HG03439 (cell line): ENCODE results near the gene AEBP2.
"Not testable (repeated sequence)": the region's sequence is repeated elsewhere in the genome, so short reads cannot be mapped to it uniquely, and the experiment has no call there.

ENCODE experiments used
- ATAC-seq: cut with Tn5 transposase; IDR thresholded peaks from one replicate; pipeline ENCODE4 v1.9.1; 2021; ENCODE audit warnings: mild to moderate bottlenecking, moderate library complexity; ENCODE audit not compliant: unreplicated experiment

The AEBP2 gene, protein sequence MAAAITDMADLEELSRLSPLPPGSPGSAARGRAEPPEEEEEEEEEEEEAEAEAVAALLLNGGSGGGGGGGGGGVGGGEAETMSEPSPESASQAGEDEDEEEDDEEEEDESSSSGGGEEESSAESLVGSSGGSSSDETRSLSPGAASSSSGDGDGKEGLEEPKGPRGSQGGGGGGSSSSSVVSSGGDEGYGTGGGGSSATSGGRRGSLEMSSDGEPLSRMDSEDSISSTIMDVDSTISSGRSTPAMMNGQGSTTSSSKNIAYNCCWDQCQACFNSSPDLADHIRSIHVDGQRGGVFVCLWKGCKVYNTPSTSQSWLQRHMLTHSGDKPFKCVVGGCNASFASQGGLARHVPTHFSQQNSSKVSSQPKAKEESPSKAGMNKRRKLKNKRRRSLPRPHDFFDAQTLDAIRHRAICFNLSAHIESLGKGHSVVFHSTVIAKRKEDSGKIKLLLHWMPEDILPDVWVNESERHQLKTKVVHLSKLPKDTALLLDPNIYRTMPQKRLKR

DNA sequence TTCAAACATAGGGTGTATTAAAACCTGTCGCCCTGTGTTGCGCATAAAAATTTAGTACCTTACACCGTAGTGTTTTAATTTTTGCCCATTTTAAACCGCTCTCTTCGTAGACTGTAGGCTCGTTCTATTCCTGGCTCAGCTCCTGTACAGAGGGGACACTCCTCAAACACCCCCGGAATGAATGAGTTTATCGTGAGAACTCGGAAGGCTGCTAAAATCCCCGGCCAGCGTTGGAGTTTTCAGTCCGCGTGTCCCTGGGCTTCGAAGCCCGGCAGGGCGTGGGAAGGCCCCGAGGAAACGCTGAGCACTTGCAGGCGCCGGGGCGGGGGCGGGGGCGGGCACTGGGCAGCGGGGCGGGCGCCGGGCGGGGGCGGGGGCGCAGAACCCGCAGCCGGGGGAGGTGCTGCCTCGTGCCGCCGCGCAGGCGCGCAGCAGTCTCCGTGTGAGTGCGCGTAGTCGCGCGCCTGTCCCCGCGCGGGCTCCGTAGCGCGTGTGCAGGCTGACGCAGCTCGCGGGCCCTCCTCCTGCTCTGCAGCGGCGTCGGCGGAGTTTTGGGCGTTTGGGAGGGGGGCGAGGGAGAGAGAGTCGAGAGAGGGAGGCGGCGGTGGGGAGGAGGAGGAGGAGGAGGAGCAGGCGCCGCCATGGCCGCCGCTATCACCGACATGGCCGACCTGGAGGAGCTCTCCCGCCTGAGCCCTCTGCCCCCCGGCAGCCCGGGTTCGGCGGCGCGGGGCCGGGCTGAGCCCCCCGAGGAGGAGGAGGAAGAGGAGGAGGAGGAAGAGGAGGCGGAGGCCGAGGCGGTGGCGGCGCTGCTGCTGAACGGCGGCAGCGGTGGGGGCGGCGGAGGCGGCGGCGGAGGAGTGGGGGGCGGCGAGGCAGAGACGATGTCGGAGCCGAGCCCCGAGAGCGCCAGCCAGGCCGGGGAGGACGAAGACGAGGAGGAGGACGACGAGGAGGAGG lies at the start of gene AEBP2:
AEBP2 (plus strand) TSS at position 434 of the 960 bp plus-strand sequence; CDS start at position 642, 208 bp downstream.
- peak; percentile 80 for ATAC-seq

DNA sequence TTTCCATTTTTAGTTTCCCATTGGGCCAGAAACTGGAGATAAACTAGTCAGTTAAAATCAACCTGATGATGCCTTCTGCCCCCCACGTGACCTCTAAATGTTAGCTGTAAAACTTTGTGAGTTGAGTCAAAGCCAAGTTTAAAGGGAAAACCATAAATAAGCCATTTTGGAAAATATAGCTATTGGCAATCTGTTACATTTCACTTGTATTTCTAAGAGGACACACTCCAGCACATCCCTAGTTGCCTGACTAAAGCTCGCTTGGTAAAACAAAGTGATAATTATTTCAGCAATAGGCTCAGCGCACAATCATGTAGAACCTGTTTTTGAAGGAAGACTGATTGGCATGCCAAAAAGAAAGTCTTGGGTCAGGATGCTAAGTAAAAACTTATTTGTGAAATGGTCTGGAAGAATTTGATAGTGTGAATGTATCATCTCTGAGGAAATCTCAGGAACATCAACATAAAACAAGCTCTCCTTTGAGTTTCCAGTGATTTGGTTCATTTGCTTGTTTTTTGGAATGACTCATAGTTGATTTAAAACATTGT lies 49.2 kb upstream of the AEBP2 start:
- ATAC-seq: no peak

DNA sequence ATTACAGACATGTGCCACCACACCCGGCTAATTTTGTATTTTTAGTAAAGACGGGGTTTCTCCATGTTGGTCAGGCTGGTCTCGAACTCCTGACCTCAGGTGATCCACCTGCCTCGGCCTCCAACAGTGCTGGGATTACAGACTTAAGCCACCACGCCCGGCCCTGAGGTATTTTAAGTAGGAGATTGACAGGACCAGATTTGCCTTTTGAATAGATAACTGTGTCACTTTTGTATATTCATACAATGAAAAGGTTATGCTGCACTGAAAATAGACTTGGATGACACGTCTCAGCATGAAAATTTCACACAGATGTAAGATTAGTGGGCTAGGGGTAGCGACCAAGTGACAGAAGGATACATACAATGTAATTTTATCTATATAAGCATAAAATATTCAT lies 46.6 kb upstream of the AEBP2 start:
- ATAC-seq: not testable (repeated sequence)

- ATAC-seq: no peak
Observed at GRCh38 chr12:19394385-19394784, 44.9 kb upstream of the AEBP2 start.

DNA sequence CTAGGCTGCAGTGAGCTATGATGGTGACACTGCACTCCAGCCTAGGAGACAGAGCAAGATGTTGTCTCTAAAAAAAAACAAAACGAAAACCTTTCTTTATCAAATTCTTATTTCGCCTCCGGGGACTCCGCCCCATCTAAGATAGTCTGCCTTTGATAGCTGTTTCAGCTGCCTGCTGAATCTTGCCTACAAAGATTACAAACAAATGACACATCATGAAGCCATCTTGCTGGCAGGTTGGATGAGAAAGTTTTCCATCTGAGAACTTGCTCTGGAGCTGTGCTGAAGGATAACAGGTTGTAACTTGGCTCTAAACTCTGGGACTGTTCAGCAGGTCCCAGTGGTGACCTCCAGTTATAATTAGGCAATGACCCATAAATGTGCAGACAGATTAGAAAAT lies 41.8 kb upstream of the AEBP2 start:
- ATAC-seq: no peak

- ATAC-seq: no peak
Observed at GRCh38 chr12:19398376-19399363, 40.6 kb upstream of the AEBP2 start.

DNA sequence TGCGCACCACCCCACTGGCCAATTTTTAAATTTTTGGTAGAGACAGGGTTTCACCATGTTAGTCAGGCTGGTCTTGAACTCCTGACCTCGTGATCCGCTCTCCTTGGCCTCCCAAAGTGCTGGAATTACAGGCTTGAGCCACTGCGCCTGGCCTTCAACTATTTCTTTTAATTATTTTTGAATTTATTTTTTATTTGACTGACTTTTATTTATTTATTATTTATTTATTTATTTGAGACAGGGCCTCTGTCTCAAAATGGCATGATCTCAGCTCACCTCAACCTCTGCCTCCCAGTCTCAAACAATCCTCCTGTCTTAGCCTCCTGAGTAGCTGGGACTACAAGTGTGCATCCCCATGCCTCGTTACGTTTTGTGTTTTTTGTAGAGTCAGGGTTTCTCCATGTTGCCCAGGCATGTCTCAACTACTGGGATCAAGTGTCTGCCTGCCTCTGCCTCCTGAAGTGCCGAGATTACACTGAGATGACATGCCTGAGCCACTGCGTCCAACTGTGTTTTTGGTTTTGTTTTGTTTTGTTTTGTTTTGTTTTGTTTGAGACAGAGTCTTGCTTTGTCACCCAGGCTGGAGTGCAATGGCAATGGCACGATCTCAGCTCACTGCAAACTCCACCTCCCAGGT lies 38.5 kb upstream of the AEBP2 start:
- ATAC-seq: not testable (repeated sequence)

DNA sequence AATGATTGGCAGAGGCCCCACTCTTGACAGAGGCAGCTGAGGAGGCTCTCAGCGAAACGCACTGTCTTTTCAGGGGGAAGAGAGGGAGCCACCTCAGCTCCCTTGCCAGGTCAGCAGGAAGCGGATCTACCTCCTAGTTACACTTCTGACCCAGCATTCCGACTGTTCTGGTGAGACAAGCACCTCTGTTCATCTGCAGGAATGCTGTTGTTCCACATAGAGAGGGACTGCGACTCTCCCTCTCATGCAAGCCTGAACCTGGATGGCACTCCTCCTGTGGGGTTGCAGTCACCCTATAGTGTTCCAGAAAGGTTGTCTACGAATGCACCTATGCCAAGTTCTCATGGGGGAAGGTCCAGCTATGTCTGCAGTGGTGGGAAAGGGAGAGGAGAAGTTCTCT lies 37.1 kb upstream of the AEBP2 start:
- no peak for ATAC-seq

GRCh38 chr12:19402743-19403431 lies 36.4 kb upstream of the AEBP2 start:
- ATAC-seq: no peak

DNA sequence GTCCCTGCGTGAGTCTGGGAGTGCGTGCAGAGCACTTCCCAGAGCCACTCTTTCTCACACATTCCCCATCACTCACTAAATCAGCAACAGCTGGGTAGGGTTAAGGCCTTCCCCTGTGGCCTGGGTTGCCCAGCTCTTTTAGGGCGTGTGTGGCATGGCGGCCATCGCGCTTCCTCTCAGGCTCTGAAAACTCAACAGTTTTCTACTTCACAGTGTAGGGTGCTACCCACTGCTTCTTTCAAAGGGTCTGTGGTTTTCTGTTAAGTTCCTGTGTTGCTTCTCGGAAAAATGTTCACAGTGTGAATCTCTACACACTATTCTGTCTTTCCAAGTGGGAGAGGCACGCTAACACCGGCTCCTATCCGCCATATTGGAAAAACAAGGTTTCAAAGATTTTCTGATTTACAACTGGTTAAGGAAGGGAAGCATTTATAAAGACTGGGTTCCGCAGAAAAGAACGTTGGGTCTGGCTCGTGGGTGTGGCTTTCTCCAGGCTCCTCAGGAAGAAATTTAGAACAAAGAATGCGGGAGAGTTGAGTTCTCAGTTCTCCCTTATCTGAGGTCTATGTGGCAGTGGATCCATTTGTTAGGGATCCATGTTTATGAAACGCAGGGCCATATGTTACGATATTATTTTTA lies 34.9 kb upstream of the AEBP2 start:
- no peak for ATAC-seq

DNA sequence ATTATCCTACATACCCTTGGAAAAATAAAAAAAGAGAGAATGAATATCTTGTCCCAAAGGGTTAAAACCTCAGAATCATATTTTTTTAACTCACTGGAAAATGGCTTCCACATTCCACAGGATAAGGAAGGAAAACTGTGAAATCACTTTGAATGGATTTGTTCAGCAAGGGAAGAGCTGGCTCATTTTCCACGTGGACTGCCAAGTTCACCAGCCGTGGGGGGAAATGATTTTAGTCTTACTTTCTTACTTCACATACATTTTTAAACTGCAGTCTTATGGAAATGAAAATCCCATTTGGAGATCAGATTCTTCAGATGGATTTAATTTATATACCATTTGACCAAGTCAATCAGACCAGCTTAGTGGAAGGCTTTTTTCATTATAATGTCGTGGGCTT lies 29.9 kb upstream of the AEBP2 start:
- no peak for ATAC-seq

DNA sequence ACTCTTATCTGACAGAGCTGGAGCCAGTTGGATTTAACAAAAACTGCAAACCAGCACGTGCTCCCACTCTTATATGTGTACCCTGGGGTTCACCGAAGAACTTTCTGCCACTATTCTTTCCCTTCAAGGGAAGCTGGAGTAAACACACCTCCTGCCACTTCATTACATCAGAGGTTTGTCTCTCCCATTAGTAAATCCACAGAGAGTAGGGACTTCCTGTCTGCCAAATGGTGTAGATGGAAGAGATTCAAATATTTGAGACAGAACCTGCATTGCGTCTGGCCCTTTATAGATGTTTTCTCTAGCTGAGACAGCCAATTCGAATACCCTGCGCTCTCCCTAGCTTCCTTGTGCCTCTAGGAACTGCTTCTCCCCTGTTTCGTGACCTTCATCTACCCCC lies 29.1 kb upstream of the AEBP2 start:
- no peak for ATAC-seq

GRCh38 chr12:19410629-19411185 lies 28.6 kb upstream of the AEBP2 start:
- no peak for ATAC-seq

GRCh38 chr12:19411234-19412204 lies 27.8 kb upstream of the AEBP2 start:
- no peak for ATAC-seq

- no peak for ATAC-seq
Observed at GRCh38 chr12:19412844-19413243, 26.4 kb upstream of the AEBP2 start.

GRCh38 chr12:19413582-19413981 lies 25.7 kb upstream of the AEBP2 start:
- not testable (repeated sequence) for ATAC-seq

- no peak for ATAC-seq
Observed at GRCh38 chr12:19415563-19415962, 23.7 kb upstream of the AEBP2 start.
